NCI-H2107 treated with DMSO at 0.1 percent for 48 hours (cell line): ENCODE data around the gene TMEM17.

Source experiments
- DNase-seq: peaks from one replicate; lab custom pipeline; 2025; ENCODE audit not compliant: unreplicated experiment; lab: John Stamatoyannopoulos, UW

The TMEM17 gene

GRCh38 chr2:62473246-62473827 lies 32.7 kb downstream of the TMEM17 start:
- DNase-seq: no peak

GRCh38 chr2:62472312-62472711 lies 33.7 kb downstream of the TMEM17 start:
- no peak for DNase-seq

- no peak for DNase-seq
These were observed 34.2 kb downstream of the TMEM17 start for GRCh38 chr2:62471816-62472215.

GRCh38 chr2:62471404-62471803 lies 34.6 kb downstream of the TMEM17 start:
- no peak for DNase-seq

- no peak for DNase-seq
These were observed 36.4 kb downstream of the TMEM17 start for GRCh38 chr2:62469548-62469947.

- no peak for DNase-seq
These were observed 36.9 kb downstream of the TMEM17 start for GRCh38 chr2:62469114-62469513.

GRCh38 chr2:62467475-62468321 lies 38.3 kb downstream of the TMEM17 start:
- no peak for DNase-seq

- no peak for DNase-seq
These were observed 38.9 kb downstream of the TMEM17 start for GRCh38 chr2:62467100-62467474.

GRCh38 chr2:62466503-62466854 lies 39.5 kb downstream of the TMEM17 start:
- no peak for DNase-seq

GRCh38 chr2:62465741-62466502 lies 40.1 kb downstream of the TMEM17 start:
- DNase-seq: no peak

GRCh38 chr2:62465039-62465740 lies 40.8 kb downstream of the TMEM17 start:
- DNase-seq: no peak

- DNase-seq: no peak
These were observed 41.6 kb downstream of the TMEM17 start for GRCh38 chr2:62464221-62465007.

GRCh38 chr2:62462211-62462610 lies 43.8 kb downstream of the TMEM17 start:
- no peak for DNase-seq

GRCh38 chr2:62461707-62462106 lies 44.3 kb downstream of the TMEM17 start:
- no peak for DNase-seq

- DNase-seq: no peak
These were observed 44.9 kb downstream of the TMEM17 start for GRCh38 chr2:62461017-62461553.

GRCh38 chr2:62460175-62460574 lies 45.8 kb downstream of the TMEM17 start:
- peak; percentile 11 for DNase-seq

GRCh38 chr2:62459672-62460071 lies 46.3 kb downstream of the TMEM17 start:
- no peak for DNase-seq

GRCh38 chr2:62459106-62459505 lies 46.9 kb downstream of the TMEM17 start:
- DNase-seq: no peak

GRCh38 chr2:62458671-62459081 lies 47.3 kb downstream of the TMEM17 start:
- no peak for DNase-seq

GRCh38 chr2:62458206-62458641 lies 47.8 kb downstream of the TMEM17 start:
- no peak for DNase-seq
